HepG2 (cell line): ENCODE results near the gene HIGD1A. TPM values are rescaled to one million over a fixed set of nuclear protein-coding genes. Genes with fewer than 3 reads are reported as not detected.

ENCODE experiments used
- ARNT ChIP-seq: fragments of 450-650 bp; IDR thresholded peaks from 2 replicates; pipeline ENCODE4 v1.6.1; 2017
- ERF ChIP-seq: IDR thresholded peaks from 2 replicates; pipeline ENCODE4 v1.6.1; 2018; ENCODE audit warnings: missing biosample characterization, missing genetic modification reagents
- ESRRA ChIP-seq: sonication (generic); formaldehyde crosslinking; IDR thresholded peaks from 2 replicates; pipeline ENCODE4 v1.5.1; 2020; ENCODE audit warnings: mild to moderate bottlenecking, low read depth, missing genetic modification reagents
- GATAD1 ChIP-seq: IDR thresholded peaks from 2 replicates; pipeline ENCODE4 v1.6.1; 2016; ENCODE audit warnings: missing genetic modification reagents, missing compliant biosample characterization
- GZF1 ChIP-seq: sonication (generic); formaldehyde crosslinking; IDR thresholded peaks from 2 replicates; pipeline ENCODE4 v1.5.1; 2020; ENCODE audit warnings: mild to moderate bottlenecking, missing genetic modification reagents
- HBP1 ChIP-seq: IDR thresholded peaks from 2 replicates; pipeline ENCODE4 v1.6.1; 2016; ENCODE audit warnings: low read depth, control low read depth
- HNRNPH1 ChIP-seq: fragments of 200-400 bp; formaldehyde crosslinking; optimal IDR thresholded peaks from 2 replicates; pipeline ENCODE3; 2017; ENCODE audit warnings: mild to moderate bottlenecking, low read depth, low read length
- NFIC ChIP-seq: IDR thresholded peaks from 2 replicates; pipeline ENCODE4 v1.6.1; 2012; ENCODE audit warnings: mild to moderate bottlenecking, low read length, inconsistent platforms
- PHF5A ChIP-seq: IDR thresholded peaks from one replicate; pipeline ENCODE4 v1.6.1; 2018; ENCODE audit warnings: low read depth, missing genetic modification reagents; ENCODE audit not compliant: unreplicated experiment
- SMARCE1 ChIP-seq: fragments of 450-650 bp; IDR thresholded peaks from 2 replicates; pipeline ENCODE4 v1.6.1; 2017; ENCODE audit warnings: borderline replicate concordance
- TOE1 ChIP-seq: sonication (generic); formaldehyde crosslinking; IDR thresholded peaks from 2 replicates; pipeline ENCODE4 v1.4.0; 2020; ENCODE audit warnings: mild to moderate bottlenecking, missing genetic modification reagents
- ZBTB42 ChIP-seq: sonication (generic); formaldehyde crosslinking; IDR thresholded peaks from 2 replicates; pipeline ENCODE4 v1.5.0; 2020; ENCODE audit warnings: mild to moderate bottlenecking, missing genetic modification reagents
- ZFP37 ChIP-seq: sonication (generic); formaldehyde crosslinking; IDR thresholded peaks from 2 replicates; pipeline ENCODE4 v1.4.0; 2020; ENCODE audit warnings: missing genetic modification reagents, borderline replicate concordance
- ZKSCAN5 ChIP-seq: sonication (generic); formaldehyde crosslinking; IDR thresholded peaks from 2 replicates; pipeline ENCODE4 v1.5.1; 2020; ENCODE audit warnings: mild to moderate bottlenecking, missing genetic modification reagents
- ZNF24 ChIP-seq: fragments of 450-650 bp; IDR thresholded peaks from 2 replicates; pipeline ENCODE4 v1.6.1; 2017; ENCODE audit warnings: antibody characterized with exemption, mild to moderate bottlenecking
- ZNF33A ChIP-seq: sonication (generic); formaldehyde crosslinking; IDR thresholded peaks from 2 replicates; pipeline ENCODE4 v1.5.1; 2020; ENCODE audit warnings: missing genetic modification reagents, mild to moderate bottlenecking, moderate library complexity, borderline replicate concordance
- ZNF563 ChIP-seq: sonication (generic); formaldehyde crosslinking; IDR thresholded peaks from 2 replicates; pipeline ENCODE4 v1.8.0; 2022; ENCODE audit warnings: mild to moderate bottlenecking, moderate library complexity, missing genetic modification reagents
- ZNF703 ChIP-seq: sonication (generic); formaldehyde crosslinking; IDR thresholded peaks from 2 replicates; pipeline ENCODE4 v1.5.1; 2020; ENCODE audit warnings: missing genetic modification reagents, mild to moderate bottlenecking, moderate library complexity, borderline replicate concordance
- ZNF772 ChIP-seq: sonication (generic); formaldehyde crosslinking; IDR thresholded peaks from 2 replicates; pipeline ENCODE4 v1.5.0; 2020; ENCODE audit warnings: mild to moderate bottlenecking, missing genetic modification reagents
- polyA plus RNA-seq, 8 experiments: library from polyadenylated mRNA; depleted of rRNA in 3 of 8; stranded (reverse) in 7 of 8; unstranded in 1 of 8; fragments of >200 nt; fragmentation: Illumina TruSeq in 4 of 8; extraction: Trizol in 4 of 8; gene quantifications; 2 replicates each; pipeline versions ENCODE4 v1.2.1 to v1.2.3, GENCODE V29; 2011 to 2016; ENCODE audit warnings: low read depth in 4 of 8, missing spikeins in 1 of 8, mixed read lengths in 1 of 8; ENCODE audit not compliant: insufficient read depth in 1 of 8
- total RNA-seq, 5 experiments: library from RNA; depleted of rRNA; stranded (reverse); fragments of >200 nt; fragmentation: Illumina TruSeq; extraction: Trizol; gene quantifications; 2 replicates each; pipeline ENCODE4 v1.2.3, GENCODE V29; 2016; ENCODE audit warnings: low read depth in 1 of 5
- TF ChIP-seq, protein P1 (sequence below): sonication (generic); formaldehyde crosslinking; IDR thresholded peaks from 2 replicates; pipeline ENCODE4 v1.5.0; 2020; ENCODE audit warnings: missing genetic modification reagents
- TF ChIP-seq, protein P2 (sequence below): sonication (generic); formaldehyde crosslinking; conservative IDR thresholded peaks from 2 replicates; pipeline ENCODE4 v1.4.0; 2020; ENCODE audit warnings: missing genetic modification reagents
- TF ChIP-seq, protein P3 (sequence below): IDR thresholded peaks from 2 replicates; pipeline ENCODE4 v1.4.0; 2020; ENCODE audit warnings: mild to moderate bottlenecking, missing genetic modification reagents

The HIGD1A gene
- total and polyA plus RNA-seq, 2 of the 13 experiments (the other 11 are each of a cell fraction or from before 2014, with no cell fraction given) = 222 to 253 TPM

- TF ChIP-seq ESRRA (CRISPR knock-in tag) (0 out of 2 replicates have a peak, but pooled peaks have one; percentile 19), ERF (CRISPR knock-in tag) (0 out of 2 replicates have a peak, but pooled peaks have one; percentile 18), HBP1 (CRISPR knock-in tag) (no peak), ZNF563 (no peak), ARNT (no peak), ZKSCAN5 (no peak), GZF1 (CRISPR knock-in tag) (no peak), TOE1 (CRISPR knock-in tag) (no peak), SMARCE1 (no peak; the same call in 1 of the 2 replicates), ZNF33A (no peak), ZBTB42 (CRISPR knock-in tag) (no peak), HNRNPH1 (no peak), ZNF703 (CRISPR knock-in tag) (no peak), ZFP37 (CRISPR knock-in tag) (no peak), ZNF772 (CRISPR knock-in tag) (no peak), PHF5A (CRISPR knock-in tag) (no peak), ZNF24 (no peak), NFIC (peak; percentile 68), GATAD1 (CRISPR knock-in tag) (no peak)
- TF ChIP-seq, protein P1, sequence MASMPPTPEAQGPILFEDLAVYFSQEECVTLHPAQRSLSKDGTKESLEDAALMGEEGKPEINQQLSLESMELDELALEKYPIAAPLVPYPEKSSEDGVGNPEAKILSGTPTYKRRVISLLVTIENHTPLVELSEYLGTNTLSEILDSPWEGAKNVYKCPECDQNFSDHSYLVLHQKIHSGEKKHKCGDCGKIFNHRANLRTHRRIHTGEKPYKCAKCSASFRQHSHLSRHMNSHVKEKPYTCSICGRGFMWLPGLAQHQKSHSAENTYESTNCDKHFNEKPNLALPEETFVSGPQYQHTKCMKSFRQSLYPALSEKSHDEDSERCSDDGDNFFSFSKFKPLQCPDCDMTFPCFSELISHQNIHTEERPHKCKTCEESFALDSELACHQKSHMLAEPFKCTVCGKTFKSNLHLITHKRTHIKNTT (CRISPR knock-in tag) = no peak
- TF ChIP-seq, protein P2, sequence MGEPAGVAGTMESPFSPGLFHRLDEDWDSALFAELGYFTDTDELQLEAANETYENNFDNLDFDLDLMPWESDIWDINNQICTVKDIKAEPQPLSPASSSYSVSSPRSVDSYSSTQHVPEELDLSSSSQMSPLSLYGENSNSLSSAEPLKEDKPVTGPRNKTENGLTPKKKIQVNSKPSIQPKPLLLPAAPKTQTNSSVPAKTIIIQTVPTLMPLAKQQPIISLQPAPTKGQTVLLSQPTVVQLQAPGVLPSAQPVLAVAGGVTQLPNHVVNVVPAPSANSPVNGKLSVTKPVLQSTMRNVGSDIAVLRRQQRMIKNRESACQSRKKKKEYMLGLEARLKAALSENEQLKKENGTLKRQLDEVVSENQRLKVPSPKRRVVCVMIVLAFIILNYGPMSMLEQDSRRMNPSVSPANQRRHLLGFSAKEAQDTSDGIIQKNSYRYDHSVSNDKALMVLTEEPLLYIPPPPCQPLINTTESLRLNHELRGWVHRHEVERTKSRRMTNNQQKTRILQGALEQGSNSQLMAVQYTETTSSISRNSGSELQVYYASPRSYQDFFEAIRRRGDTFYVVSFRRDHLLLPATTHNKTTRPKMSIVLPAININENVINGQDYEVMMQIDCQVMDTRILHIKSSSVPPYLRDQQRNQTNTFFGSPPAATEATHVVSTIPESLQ (CRISPR knock-in tag) = no peak
- TF ChIP-seq, protein P3, sequence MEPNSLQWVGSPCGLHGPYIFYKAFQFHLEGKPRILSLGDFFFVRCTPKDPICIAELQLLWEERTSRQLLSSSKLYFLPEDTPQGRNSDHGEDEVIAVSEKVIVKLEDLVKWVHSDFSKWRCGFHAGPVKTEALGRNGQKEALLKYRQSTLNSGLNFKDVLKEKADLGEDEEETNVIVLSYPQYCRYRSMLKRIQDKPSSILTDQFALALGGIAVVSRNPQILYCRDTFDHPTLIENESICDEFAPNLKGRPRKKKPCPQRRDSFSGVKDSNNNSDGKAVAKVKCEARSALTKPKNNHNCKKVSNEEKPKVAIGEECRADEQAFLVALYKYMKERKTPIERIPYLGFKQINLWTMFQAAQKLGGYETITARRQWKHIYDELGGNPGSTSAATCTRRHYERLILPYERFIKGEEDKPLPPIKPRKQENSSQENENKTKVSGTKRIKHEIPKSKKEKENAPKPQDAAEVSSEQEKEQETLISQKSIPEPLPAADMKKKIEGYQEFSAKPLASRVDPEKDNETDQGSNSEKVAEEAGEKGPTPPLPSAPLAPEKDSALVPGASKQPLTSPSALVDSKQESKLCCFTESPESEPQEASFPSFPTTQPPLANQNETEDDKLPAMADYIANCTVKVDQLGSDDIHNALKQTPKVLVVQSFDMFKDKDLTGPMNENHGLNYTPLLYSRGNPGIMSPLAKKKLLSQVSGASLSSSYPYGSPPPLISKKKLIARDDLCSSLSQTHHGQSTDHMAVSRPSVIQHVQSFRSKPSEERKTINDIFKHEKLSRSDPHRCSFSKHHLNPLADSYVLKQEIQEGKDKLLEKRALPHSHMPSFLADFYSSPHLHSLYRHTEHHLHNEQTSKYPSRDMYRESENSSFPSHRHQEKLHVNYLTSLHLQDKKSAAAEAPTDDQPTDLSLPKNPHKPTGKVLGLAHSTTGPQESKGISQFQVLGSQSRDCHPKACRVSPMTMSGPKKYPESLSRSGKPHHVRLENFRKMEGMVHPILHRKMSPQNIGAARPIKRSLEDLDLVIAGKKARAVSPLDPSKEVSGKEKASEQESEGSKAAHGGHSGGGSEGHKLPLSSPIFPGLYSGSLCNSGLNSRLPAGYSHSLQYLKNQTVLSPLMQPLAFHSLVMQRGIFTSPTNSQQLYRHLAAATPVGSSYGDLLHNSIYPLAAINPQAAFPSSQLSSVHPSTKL (CRISPR knock-in tag) = peak; percentile 97
Observed at GRCh38 chr3:42829083-42829627, 24.9 kb upstream of the HIGD1A start (continued).
